Stimulated activated CD8-positive, alpha-beta memory T cell treated with anti-CD3 and anti-CD28 coated beads, Interleukin-12 subunit alpha, Interleukin-12 subunit beta, amount 100 ng/mL, for 1 hour (primary cell): ENCODE measurements around the gene DSC3.

Source experiments
- DNase-seq: peaks from one replicate; pipeline ENCODE4 v3.0.0-alpha.2; 2020; ENCODE audit warnings: low read depth

Gene DSC3

GRCh38 chr18:31042406-31043181 is at the start of gene DSC3:
Gene DSC3, minus strand, starts transcription at chr18:31042742. Its CDS starts 82 bp downstream, at chr18:31042660.
- DNase-seq, result no peak

- DNase-seq, result no peak
Observed at GRCh38 chr18:31091350-31091749, 48.8 kb upstream of the DSC3 start.

- DNase-seq, result no peak
Observed at GRCh38 chr18:31088532-31088931, 46.0 kb upstream of the DSC3 start.

GRCh38 chr18:31079973-31080372 is 37.4 kb upstream of the DSC3 start:
- no peak for DNase-seq

- no peak for DNase-seq
Observed at GRCh38 chr18:31077878-31078277, 35.3 kb upstream of the DSC3 start.

- no peak for DNase-seq
Observed at GRCh38 chr18:31072175-31072574, 29.6 kb upstream of the DSC3 start.

- DNase-seq, result no peak
Observed at GRCh38 chr18:31070206-31070605, 27.7 kb upstream of the DSC3 start.

GRCh38 chr18:31066266-31066665 is 23.7 kb upstream of the DSC3 start:
- no peak for DNase-seq

GRCh38 chr18:31065036-31065773 is 22.7 kb upstream of the DSC3 start:
- DNase-seq, result no peak

GRCh38 chr18:31064130-31064529 is 21.6 kb upstream of the DSC3 start:
- no peak for DNase-seq

GRCh38 chr18:31061945-31062344 is 19.4 kb upstream of the DSC3 start:
- DNase-seq, result no peak

- DNase-seq, result no peak
Observed at GRCh38 chr18:31058897-31059296, 16.4 kb upstream of the DSC3 start.

- no peak for DNase-seq
Observed at GRCh38 chr18:31057917-31058316, 15.4 kb upstream of the DSC3 start.

- DNase-seq, result no peak
Observed at GRCh38 chr18:31057051-31057450, 14.5 kb upstream of the DSC3 start.

- no peak for DNase-seq
Observed at GRCh38 chr18:31056296-31056695, 13.8 kb upstream of the DSC3 start.

GRCh38 chr18:31050635-31051034 is 8.1 kb upstream of the DSC3 start:
- no peak for DNase-seq

- no peak for DNase-seq
Observed at GRCh38 chr18:31049189-31049588, 6.6 kb upstream of the DSC3 start.

GRCh38 chr18:31048216-31048615 is 5.7 kb upstream of the DSC3 start:
- DNase-seq, result no peak

- no peak for DNase-seq
Observed at GRCh38 chr18:31046916-31047315, 4.4 kb upstream of the DSC3 start.

GRCh38 chr18:31045599-31045998 is 3.1 kb upstream of the DSC3 start:
- DNase-seq, result no peak

- DNase-seq, result no peak
Observed at GRCh38 chr18:31044926-31045325, 2.4 kb upstream of the DSC3 start.

- DNase-seq, result no peak
Observed at GRCh38 chr18:31043709-31044108, 1.2 kb upstream of the DSC3 start.

- DNase-seq, result no peak
Observed at GRCh38 chr18:31042084-31042405, 497 bp downstream of the DSC3 start.
